Esophagus (tissue), 2 donors: ENCODE measurements around the gene TMPRSS6. TPM values are rescaled to one million over a fixed set of nuclear protein-coding genes. Genes with fewer than 3 reads are reported as not detected.

ENCODE experiments used
- H3K27ac ChIP-seq, 2 donors: one replicate each; pipeline ENCODE4 v1.5.1; 2013; ENCODE audit warnings: low read depth in 2 of 2, mild to moderate bottlenecking in 2 of 2, inconsistent platforms in 1 of 2, low read length in 1 of 2, moderate library complexity in 1 of 2
- H3K27me3 ChIP-seq, 2 donors: one replicate each; pipeline ENCODE4 v1.6.1; 2013; ENCODE audit warnings: low read length in 2 of 2, control low read depth in 1 of 2, mild to moderate bottlenecking in 1 of 2; ENCODE audit not compliant: insufficient read depth in 2 of 2, control insufficient read depth in 1 of 2
- H3K36me3 ChIP-seq, 2 donors: one replicate each; pipeline ENCODE4 v1.6.1; 2013; ENCODE audit warnings: low read length in 1 of 2; ENCODE audit not compliant: control insufficient read depth in 2 of 2, insufficient read depth in 2 of 2
- H3K4me1 ChIP-seq, 2 donors: one replicate each; pipeline ENCODE4 v1.6.1; 2013; ENCODE audit warnings: low read length in 1 of 2; ENCODE audit not compliant: control insufficient read depth in 2 of 2, insufficient read depth in 2 of 2
- H3K4me3 ChIP-seq, 2 donors: one replicate each; pipeline ENCODE4 v1.5.1; 2013; ENCODE audit warnings: low read length in 2 of 2, mild to moderate bottlenecking in 2 of 2, low read depth in 1 of 2, moderate library complexity in 1 of 2
- H3K9me3 ChIP-seq, 2 donors: one replicate each; pipeline ENCODE4 v1.6.1; 2013; ENCODE audit warnings: mild to moderate bottlenecking in 2 of 2, low read depth in 1 of 2, low read length in 1 of 2, moderate library complexity in 1 of 2; ENCODE audit not compliant: control insufficient read depth in 2 of 2, insufficient read depth in 1 of 2
- whole genome bisulfite sequencing, 2 donors: extraction: QIAGEN DNeasy Blood & Tissue Kit; methylation state at CpG; one replicate each; pipeline ENCODE4 v1.1.7; 2013; 5-methylcytosine and 5-hydroxymethylcytosine counted together
- polyA plus RNA-seq, 2 donors: library from polyadenylated mRNA; stranded (reverse); fragments of 200-250 nt; gene quantifications; one replicate each; pipeline ENCODE4 v1.2.3, GENCODE V29; 2013
- donor health status: healthy with polysubstance abuse.
- donor health status: Bipolar disorder and iron deficiency.

TMPRSS6 gene
- polyA plus RNA-seq, 2 donors, result 0.04 to 0.05 TPM

GRCh38 chr22:37050913-37051312 lies 58.6 kb downstream of the TMPRSS6 start:
- no peak overlapping the region for H3K27ac ChIP-seq
- 79 to 82% methylated on average over 6 of the region's 6 CpGs for WGBS, 2 donors

GRCh38 chr22:37049224-37049623 lies 60.3 kb downstream of the TMPRSS6 start:
- H3K4me1 ChIP-seq, result peaks cover 0 to 17% of the 10 kb centered on the region in 2 donors
- 83 to 87% methylated on average over 2 of the region's 2 CpGs for WGBS, 2 donors
- no peak overlapping the region for H3K4me3 ChIP-seq
- no peaks in the 10 kb centered on the region for H3K36me3 ChIP-seq
- no peaks in the 10 kb centered on the region for H3K9me3 ChIP-seq
- H3K27me3 ChIP-seq, result no peaks in the 10 kb centered on the region
- no peak overlapping the region for H3K27ac ChIP-seq

More at GRCh38 chr22:37050913-37051312, 58.6 kb downstream of the TMPRSS6 start:
- Histone ChIP-seq H3K4me1 (peaks cover 0 to 17% of the 10 kb centered on the region in 2 donors), H3K36me3 (peaks cover 0 to 1% of the 10 kb centered on the region in 2 donors), H3K9me3 (no peaks in the 10 kb centered on the region), H3K4me3 (no peak overlapping the region), H3K27me3 (no peaks in the 10 kb centered on the region)

DNA sequence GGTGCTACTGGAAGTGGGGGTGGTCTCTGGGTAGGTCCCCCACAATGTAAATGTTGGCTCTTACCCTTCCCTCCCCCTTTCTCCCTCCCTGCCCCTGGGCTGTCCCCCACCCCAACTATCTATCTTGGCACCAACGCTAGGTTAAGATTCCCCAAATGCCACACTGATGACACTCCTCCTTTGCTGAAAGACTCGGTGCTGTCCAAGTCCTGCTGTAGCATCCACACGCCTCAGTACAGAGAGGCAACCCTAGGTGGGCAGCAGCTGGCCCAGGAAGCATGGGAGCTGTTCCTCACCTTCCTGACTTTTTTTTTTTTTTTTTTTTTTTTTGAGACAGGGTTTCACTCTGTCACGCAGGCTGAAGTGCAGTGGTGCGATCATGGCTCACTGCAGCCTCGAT lies 61.4 kb downstream of the TMPRSS6 start:
- H3K27ac ChIP-seq, result no peak overlapping the region
- no peaks in the 10 kb centered on the region for H3K9me3 ChIP-seq
- peaks cover 0 to 11% of the 10 kb centered on the region in 2 donors for H3K4me1 ChIP-seq
- H3K36me3 ChIP-seq, result no peaks in the 10 kb centered on the region
- H3K4me3 ChIP-seq, result no peak overlapping the region
- H3K27me3 ChIP-seq, result no peaks in the 10 kb centered on the region
- 80 to 81% methylated on average over 6 of the region's 6 CpGs for WGBS, 2 donors

- Histone ChIP-seq H3K9me3 (no peaks in the 10 kb centered on the region), H3K27me3 (no peaks in the 10 kb centered on the region), H3K4me3 (no peak overlapping the region), H3K27ac (no peak overlapping the region), H3K36me3 (no peaks in the 10 kb centered on the region), H3K4me1 (peaks cover 0 to 3% of the 10 kb centered on the region in 2 donors)
- 86 to 88% methylated on average over 7 of the region's 7 CpGs for whole genome bisulfite sequencing, 2 donors
Observed at GRCh38 chr22:37047006-37047405, 62.5 kb downstream of the TMPRSS6 start.

GRCh38 chr22:37046589-37046988 lies 62.9 kb downstream of the TMPRSS6 start:
- Histone ChIP-seq H3K9me3 (no peaks in the 10 kb centered on the region), H3K27me3 (no peaks in the 10 kb centered on the region), H3K4me1 (peaks cover 0 to 3% of the 10 kb centered on the region in 2 donors), H3K36me3 (no peaks in the 10 kb centered on the region), H3K4me3 (no peak overlapping the region), H3K27ac (no peak overlapping the region)
- WGBS, 2 donors, result 85 to 90% methylated on average over 6 of the region's 6 CpGs

DNA sequence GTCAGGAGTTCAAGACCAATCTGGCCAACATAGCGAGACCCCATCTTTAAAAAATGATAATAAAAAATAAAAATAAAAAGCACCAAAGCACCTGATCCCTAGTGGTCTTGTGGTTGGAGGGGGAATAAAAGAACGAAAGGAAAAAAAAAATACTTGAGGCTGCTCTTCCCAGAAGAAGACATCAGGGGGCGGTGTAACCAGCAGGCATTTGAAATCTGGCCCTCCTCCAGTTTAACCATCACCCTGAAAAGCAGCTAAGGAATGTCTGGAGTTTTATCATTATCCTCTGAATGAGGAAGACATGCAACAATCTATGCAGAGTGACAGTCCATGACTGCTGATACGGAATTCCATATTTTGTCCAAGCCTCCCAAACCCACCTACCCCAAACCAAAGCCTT lies 63.6 kb downstream of the TMPRSS6 start:
- Histone ChIP-seq H3K27me3 (no peaks in the 10 kb centered on the region), H3K4me3 (no peak overlapping the region), H3K4me1 (peaks cover 0 to 3% of the 10 kb centered on the region in 2 donors), H3K9me3 (no peaks in the 10 kb centered on the region), H3K27ac (no peak overlapping the region), H3K36me3 (no peaks in the 10 kb centered on the region)
- 45 to 55% methylated on average over 4 of the region's 4 CpGs for WGBS, 2 donors

DNA sequence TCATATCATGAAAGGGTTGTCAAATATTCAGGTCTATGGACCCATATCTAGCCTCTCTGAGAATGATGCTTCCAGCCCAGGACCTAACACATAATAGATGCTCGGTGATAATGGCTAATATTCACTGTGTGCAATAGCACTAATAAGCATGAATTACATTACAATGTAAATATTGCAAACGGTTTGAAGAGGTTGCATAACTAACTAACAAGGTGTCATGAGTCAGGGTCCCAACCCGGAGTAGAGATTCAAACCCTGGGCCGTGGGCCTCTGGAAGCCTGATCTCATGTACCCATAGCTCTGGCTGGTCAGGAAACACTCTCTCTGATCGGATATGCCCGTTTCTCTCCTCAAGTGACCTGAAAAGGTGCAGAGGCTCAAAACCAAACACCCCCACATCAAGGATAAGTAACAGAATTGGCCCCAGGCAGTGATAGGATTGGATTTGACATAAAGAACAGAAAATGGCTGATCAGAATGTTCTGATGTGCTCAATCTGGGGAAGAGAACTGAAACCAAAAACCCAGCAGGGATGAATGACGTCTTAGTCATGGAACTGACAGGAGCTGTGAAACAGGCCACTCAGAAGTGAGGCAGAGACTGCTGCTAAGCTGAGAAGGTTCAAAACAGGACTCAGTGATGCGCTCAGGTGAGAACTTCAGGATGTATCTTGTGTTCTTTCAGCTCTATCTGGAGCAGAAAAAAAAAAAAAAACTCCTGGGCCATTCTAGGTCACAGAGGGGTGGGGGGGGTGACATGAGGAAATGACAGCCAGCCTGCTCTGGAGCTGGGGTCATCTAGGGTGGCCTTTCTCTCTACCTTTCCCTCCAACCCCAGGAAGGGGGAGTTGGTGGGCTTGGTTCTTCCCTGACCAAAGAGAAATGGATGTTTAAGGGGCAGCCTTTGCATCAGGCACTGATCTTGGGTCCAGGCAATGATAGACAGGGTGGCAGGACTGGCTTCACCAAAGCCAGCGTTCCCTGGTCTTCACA lies 64.6 kb downstream of the TMPRSS6 start:
- no peaks in the 10 kb centered on the region for H3K9me3 ChIP-seq
- H3K4me1 ChIP-seq, result peaks cover 0 to 3% of the 10 kb centered on the region in 2 donors
- WGBS, 2 donors, result 67 to 73% methylated on average over 9 of the region's 9 CpGs
- H3K36me3 ChIP-seq, result no peaks in the 10 kb centered on the region
- no peak overlapping the region for H3K27ac ChIP-seq
- no peaks in the 10 kb centered on the region for H3K27me3 ChIP-seq
- H3K4me3 ChIP-seq, result no peak overlapping the region

GRCh38 chr22:37043828-37044538 lies 65.5 kb downstream of the TMPRSS6 start:
- peaks cover 0 to 3% of the 10 kb centered on the region in 2 donors for H3K4me1 ChIP-seq
- no peaks in the 10 kb centered on the region for H3K36me3 ChIP-seq
- no peaks in the 10 kb centered on the region for H3K9me3 ChIP-seq
- no peaks in the 10 kb centered on the region for H3K27me3 ChIP-seq
- no peak overlapping the region for H3K4me3 ChIP-seq
- WGBS, 2 donors, result 30 to 34% methylated on average over 13 to 17 of the region's 17 CpGs
- no peak overlapping the region for H3K27ac ChIP-seq

DNA sequence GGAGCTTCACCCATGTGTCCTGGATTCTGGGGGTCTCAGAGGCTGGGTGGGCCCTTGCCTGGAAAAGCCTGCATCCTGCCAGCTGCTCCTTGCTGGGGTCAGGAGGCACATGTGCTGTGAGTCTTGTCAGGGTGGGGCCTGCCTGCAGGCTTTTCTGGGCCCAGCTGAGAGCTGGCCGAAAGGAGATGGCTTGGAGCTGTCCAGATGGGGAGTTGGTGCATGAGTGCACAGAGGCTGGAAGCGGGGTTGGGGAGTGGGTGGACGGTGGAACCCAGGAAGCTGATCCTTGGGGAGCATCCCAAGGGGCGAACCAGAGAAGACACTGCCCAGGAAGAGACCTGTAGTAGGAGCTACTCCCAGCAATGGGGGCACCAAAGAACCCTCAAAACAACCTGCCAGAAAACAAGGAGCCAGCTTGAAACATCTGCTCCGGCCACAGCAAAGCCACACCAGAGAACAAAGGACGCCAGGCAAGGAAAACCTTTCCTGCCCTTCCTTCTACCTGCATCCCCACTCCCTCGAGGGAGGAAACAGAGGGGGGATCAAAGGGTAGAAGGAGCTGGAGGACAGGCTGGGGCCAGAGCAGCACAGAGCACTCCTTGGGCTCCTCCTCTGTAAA lies 66.2 kb downstream of the TMPRSS6 start:
- H3K27me3 ChIP-seq, result no peaks in the 10 kb centered on the region
- H3K4me1 ChIP-seq, result peaks cover 0 to 3% of the 10 kb centered on the region in 2 donors
- H3K36me3 ChIP-seq, result no peaks in the 10 kb centered on the region
- H3K27ac ChIP-seq, result no peak overlapping the region
- no peaks in the 10 kb centered on the region for H3K9me3 ChIP-seq
- no peak overlapping the region for H3K4me3 ChIP-seq
- WGBS, 2 donors, result 62 to 71% methylated on average over 7 of the region's 7 CpGs
